OCI-M2 (cell line): Measurements from ENCODE around the gene SLC39A10.
"Not testable (repeated sequence)": the region's sequence is repeated elsewhere in the genome, so short reads cannot be mapped to it uniquely, and the experiment has no call there.

Experiments used
- DNase-seq: peaks from one replicate; lab custom pipeline; 2025; ENCODE audit not compliant: unreplicated experiment; lab: John Stamatoyannopoulos, UW

SLC39A10 gene

DNA sequence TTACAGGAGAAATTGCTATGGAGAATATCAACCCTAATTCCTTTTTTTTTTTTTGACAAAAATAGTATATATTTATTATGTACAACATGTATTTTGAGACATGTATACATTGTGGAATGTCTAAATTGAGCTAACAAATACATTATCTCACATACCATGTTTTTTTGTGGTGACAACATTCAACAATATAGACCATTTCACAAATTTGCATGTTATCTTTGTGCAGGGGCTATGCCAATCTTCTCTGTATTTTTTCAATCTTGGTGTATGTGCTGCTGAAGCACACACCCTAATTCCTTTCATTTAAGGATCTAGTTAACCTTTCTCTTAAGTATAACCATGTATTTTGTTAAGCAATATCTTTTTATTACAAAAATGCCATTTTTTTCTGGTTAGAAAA is 13.2 kb downstream of the SLC39A10 start:
- no peak for DNase-seq

DNA sequence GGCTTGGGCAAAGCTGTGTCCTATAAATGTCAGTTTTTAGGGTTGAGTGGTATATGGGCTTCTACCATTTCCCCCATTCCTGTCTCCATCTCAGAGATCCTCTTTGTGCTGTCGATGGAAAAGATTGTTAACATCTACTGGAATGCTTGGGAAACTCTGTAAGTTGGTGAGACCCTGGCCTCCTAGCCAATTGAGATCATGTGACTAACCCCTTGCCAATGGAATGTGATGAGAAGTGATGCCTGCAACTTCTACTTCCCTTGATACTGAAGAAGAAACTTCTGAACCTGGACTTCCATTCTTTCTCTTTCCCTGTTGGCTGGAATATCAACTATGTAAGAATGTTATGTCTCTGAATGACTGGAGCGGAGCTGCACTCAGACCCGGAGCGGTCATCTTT is 14.5 kb downstream of the SLC39A10 start:
- DNase-seq: no peak

DNA sequence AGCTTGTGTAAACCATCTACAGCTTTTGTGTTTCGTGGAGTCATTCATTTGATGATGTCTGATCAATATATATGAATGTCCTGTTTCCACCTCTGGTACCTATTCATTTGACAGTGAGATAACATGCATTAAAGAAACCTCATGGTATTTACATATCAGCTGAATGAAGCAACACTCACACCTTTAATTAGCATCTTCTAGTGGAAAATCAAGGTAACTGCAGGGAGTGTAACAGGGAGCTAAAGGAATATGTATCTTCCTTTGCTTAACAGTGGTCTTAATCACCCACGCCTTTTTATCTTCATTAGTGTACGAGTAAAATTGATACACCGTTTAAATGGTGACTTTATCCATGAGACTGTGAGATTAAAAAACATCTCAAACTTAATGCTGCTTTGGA is 15.6 kb downstream of the SLC39A10 start:
- no peak for DNase-seq

- DNase-seq: no peak
These were observed 17.6 kb downstream of the SLC39A10 start for GRCh38 chr2:195674491-195675221.

DNA sequence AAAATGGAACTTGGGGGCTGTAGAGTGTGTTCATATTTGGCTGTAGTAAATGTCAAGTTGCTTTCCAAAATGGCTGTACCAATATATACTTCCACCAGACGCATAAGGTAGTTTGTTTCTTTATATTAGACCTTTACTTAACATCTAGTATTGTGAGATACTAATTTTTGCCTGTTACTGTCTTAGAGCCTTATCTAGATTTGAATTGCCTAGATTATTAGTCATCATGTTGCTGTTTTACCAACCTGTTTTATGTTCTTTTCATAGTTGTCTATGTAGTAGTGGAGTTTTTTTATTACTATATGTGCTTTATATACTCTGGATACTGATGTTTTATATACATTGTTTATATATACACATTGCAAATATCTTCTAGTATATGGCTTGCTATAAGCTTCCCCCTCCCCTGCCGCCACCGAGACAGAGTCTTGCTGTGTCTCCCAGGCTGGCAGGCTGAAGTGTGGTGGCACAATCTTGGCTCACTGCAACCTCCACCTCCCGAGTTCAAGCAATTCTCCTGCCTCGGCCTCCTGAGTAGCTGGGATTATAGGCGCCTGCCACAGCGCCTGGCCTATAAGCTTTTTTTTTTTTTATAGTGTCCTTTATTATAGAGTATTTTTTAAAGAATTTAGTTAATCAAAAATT is 18.9 kb downstream of the SLC39A10 start:
- DNase-seq: no peak

GRCh38 chr2:195677290-195677689 is 20.3 kb downstream of the SLC39A10 start:
- DNase-seq: no peak

GRCh38 chr2:195677884-195678283 is 20.9 kb downstream of the SLC39A10 start:
- DNase-seq: no peak

- no peak for DNase-seq
These were observed 25.1 kb downstream of the SLC39A10 start for GRCh38 chr2:195682077-195682476.

DNA sequence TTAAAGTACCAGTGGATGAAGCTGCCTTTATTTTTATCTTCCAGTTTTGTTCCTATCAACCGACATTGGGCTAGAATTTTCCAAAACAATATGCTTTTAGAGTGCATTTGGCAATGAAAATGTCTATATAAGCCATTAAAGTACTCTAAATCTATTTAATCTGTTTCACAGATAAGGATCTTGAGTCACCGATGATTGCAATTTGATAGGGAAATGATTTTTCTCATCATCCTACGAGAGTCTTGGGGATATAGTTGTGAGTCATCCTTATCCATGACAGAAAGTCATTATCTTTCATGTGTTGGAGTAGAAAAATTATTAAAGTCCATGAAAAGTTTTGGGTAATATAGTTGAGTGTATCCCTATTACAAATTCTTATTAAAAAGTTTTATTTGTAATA is 26.1 kb downstream of the SLC39A10 start:
- no peak for DNase-seq

DNA sequence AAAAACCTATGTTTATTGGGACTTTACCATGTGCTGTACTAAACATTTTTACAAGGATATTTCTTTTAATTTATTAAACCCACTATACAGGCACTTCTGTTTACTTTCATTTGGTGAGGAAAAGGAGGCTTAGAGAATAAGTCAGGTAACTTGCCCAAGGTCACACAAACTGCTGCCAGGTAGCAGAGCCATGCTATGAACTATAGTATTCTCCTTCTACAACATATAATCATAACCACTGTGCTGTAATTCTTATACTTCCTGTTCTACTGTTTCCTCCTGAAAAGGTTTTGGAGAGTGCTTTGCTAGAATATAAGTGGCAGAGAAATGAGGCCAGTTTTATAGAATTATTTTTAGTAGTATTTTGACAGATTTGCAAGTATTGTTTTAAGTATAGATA is 29.5 kb downstream of the SLC39A10 start:
- DNase-seq: no peak

DNA sequence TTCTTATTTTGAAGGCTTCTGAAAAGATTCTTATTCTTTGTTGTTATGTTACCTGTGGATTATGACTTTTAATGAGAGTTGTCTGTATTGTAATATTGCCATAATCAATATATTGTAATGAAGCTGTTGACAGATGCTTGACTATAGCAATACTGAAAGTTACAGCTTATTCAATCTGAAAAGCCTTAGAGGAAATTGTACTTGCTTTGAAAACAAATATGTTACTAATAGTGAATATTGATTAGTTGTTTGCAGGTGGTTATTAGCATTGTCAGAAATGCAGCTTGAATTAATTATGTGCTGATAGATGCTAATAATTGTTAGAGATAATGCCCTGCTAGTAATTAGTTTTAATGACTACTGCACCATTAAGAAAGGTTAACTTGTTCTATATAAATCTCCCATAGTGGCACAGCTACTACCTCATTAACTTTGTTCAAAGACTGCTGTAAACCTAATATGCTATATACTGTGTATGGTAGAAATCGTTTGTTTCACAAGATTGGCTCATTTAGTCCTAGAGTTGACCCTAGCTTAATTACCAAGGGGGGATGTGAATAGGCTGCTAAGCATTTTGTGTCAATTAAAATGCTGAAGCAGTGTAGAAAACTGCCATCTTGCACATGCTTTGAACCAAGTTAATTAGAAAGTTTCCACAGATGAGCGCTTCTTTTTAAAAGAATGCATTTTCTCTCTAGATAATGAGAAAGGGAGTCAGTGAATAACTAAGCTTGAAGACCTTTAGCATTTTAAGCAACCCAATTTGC is 30.5 kb downstream of the SLC39A10 start:
- DNase-seq: no peak

- not testable (repeated sequence) for DNase-seq
These were observed 35.5 kb downstream of the SLC39A10 start for GRCh38 chr2:195692531-195692930.

GRCh38 chr2:195694553-195694952 is 37.5 kb downstream of the SLC39A10 start:
- no peak for DNase-seq

- no peak for DNase-seq
These were observed 38.1 kb downstream of the SLC39A10 start for GRCh38 chr2:195695002-195695631.

DNA sequence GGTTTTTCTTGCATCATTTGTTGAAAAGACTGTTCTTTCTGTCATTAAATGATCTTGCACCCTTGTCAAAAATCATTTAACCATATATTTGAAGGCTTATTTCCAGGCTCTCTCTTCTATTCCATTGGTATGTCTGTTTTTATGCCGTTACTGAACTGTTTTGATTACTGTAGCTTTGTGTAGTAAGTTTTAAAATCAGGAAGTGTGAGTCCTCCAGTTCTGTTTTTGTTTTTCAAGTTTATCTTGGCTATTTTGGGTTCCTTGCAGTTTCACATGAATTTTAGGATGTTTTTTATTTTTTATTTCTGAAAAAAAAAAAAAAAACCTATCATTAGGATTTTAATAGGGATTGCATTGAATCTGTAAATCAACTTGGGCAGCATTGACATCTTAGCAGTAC is 39.0 kb downstream of the SLC39A10 start:
- no peak for DNase-seq

- no peak for DNase-seq
These were observed 40.7 kb downstream of the SLC39A10 start for GRCh38 chr2:195697681-195698220.

- no peak for DNase-seq
These were observed 43.5 kb downstream of the SLC39A10 start for GRCh38 chr2:195700480-195700879.

- DNase-seq: no peak
These were observed 49.3 kb downstream of the SLC39A10 start for GRCh38 chr2:195706161-195706900.

GRCh38 chr2:195709901-195710806 is 53.1 kb downstream of the SLC39A10 start:
- no peak for DNase-seq

DNA sequence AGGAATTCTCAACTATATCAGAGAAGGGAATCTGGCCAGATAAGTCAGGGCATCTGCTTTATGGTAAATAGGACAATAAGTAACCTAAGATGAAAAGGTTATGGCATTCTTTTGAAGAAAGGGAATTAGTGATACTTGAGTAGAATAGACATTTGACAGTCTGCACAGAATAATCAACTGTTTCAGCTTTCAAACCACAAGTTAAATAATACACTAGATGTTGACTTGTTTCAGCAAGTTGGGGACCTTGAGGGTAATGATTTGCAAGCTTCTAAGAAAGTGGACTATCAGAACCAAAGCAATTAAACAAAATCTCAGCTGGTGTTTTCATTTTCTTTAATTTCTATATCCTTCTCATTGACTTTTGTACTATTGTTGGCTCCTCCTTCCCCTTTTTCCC is 54.5 kb downstream of the SLC39A10 start:
- no peak for DNase-seq
